A673 (cell line): Measurements from ENCODE around the gene GTF2I.
"Not testable (repeated sequence)": the region's sequence is repeated elsewhere in the genome, so short reads cannot be mapped to it uniquely, and the experiment has no call there.

Source experiments
- CTCF ChIP-seq: fragments of 300-800, 200-600 bp; sonication (generic); conservative IDR thresholded peaks from 2 replicates; pipeline ENCODE4 v1.5.1; 2017; ENCODE audit warnings: low read depth, mild to moderate bottlenecking, antibody characterized with exemption, low read length, moderate library complexity, mixed read lengths
- EZH2 ChIP-seq: fragments of 200-600 bp; sonication (generic); IDR thresholded peaks from 2 replicates; pipeline ENCODE4 v1.6.1; 2017; ENCODE audit warnings: borderline replicate concordance, low read depth, mild to moderate bottlenecking, mixed read lengths, antibody characterized with exemption, low read length; ENCODE audit not compliant: poor library complexity, severe bottlenecking

GRCh38 chr7:74788369-74789150, 131.0 kb downstream of the GTF2I start:
- not testable (repeated sequence) for TF ChIP-seq CTCF, EZH2
